DMS 273 (cell line): ENCODE data around the gene PI4K2A.

Experiments
- DNase-seq: peaks from one replicate; lab custom pipeline; 2025; ENCODE audit not compliant: unreplicated experiment; lab: John Stamatoyannopoulos, UW

The PI4K2A gene

GRCh38 chr10:97640174-97640867, at the start of gene PI4K2A:
Gene PI4K2A, plus strand, starts transcription at chr10:97640671. Its CDS starts 72 bp downstream, at chr10:97640743.
- DNase-seq, result peak; percentile 99

GRCh38 chr10:97590748-97591495, 49.5 kb upstream of the PI4K2A start:
- peak; percentile 65 for DNase-seq

- no peak for DNase-seq
Measured at GRCh38 chr10:97593421-97593820, 47.0 kb upstream of the PI4K2A start.

GRCh38 chr10:97596101-97597082, 44.1 kb upstream of the PI4K2A start:
- no peak for DNase-seq

- DNase-seq, result no peak
Measured at GRCh38 chr10:97597778-97598177, 42.7 kb upstream of the PI4K2A start.

- no peak for DNase-seq
Measured at GRCh38 chr10:97598407-97599271, 41.8 kb upstream of the PI4K2A start.

GRCh38 chr10:97599272-97599619, 41.2 kb upstream of the PI4K2A start:
- DNase-seq, result no peak

- DNase-seq, result no peak
Measured at GRCh38 chr10:97600616-97601015, 39.9 kb upstream of the PI4K2A start.

- DNase-seq, result no peak
Measured at GRCh38 chr10:97601268-97602215, 38.9 kb upstream of the PI4K2A start.

GRCh38 chr10:97607095-97607636, 33.3 kb upstream of the PI4K2A start:
- no peak for DNase-seq

- no peak for DNase-seq
Measured at GRCh38 chr10:97608991-97609561, 31.4 kb upstream of the PI4K2A start.

GRCh38 chr10:97611473-97611872, 29.0 kb upstream of the PI4K2A start:
- no peak for DNase-seq

- peak; percentile 69 for DNase-seq
Measured at GRCh38 chr10:97612386-97612785, 28.1 kb upstream of the PI4K2A start.

- no peak for DNase-seq
Measured at GRCh38 chr10:97618285-97618684, 22.2 kb upstream of the PI4K2A start.

GRCh38 chr10:97618733-97619132, 21.7 kb upstream of the PI4K2A start:
- DNase-seq, result no peak

GRCh38 chr10:97623277-97623676, 17.2 kb upstream of the PI4K2A start:
- no peak for DNase-seq

GRCh38 chr10:97627731-97628130, 12.7 kb upstream of the PI4K2A start:
- DNase-seq, result no peak

- DNase-seq, result no peak
Measured at GRCh38 chr10:97628228-97628627, 12.2 kb upstream of the PI4K2A start.

- DNase-seq, result no peak
Measured at GRCh38 chr10:97629289-97629688, 11.2 kb upstream of the PI4K2A start.
